Measurements from ENCODE around the gene APOBR. TPM values are rescaled to one million over a fixed set of nuclear protein-coding genes. Genes with fewer than 3 reads are reported as not detected.

The APOBR gene
- total and polyA plus RNA-seq, 8 donors, result 0.83 to 86.9 (median 1.1) TPM; not detected in 2

GRCh38 chr16:28513484-28514181 lies 19.2 kb downstream of the APOBR start:
- no peaks in the 10 kb centered on the region for H3K36me3 ChIP-seq
- DNase-seq, result no peak
- H3K27ac ChIP-seq, result no peak overlapping the region
- H3K4me1 ChIP-seq, result no peaks in the 10 kb centered on the region
- no peaks in the 10 kb centered on the region for H3K9me3 ChIP-seq
- TF ChIP-seq POLR2A (IDR thresholded peaks at IDR 0.05) (no peak), EP300 (IDR thresholded peaks at IDR 0.05) (no peak), POLR2AphosphoS5 (IDR thresholded peaks at IDR 0.05) (no peak), CTCF (IDR thresholded peaks at IDR 0.05) (no peak)
- intact Hi-C loops (cut with DNase I; ENCODE audit: low total_unique reads), result no loop called here
- 83 to 92% (median 84%) methylated on average over 12 of the region's 12 CpGs for WGBS, 5 donors
- no peak overlapping the region for H3K4me3 ChIP-seq
- H3K27me3 ChIP-seq, result no peaks in the 10 kb centered on the region

DNA sequence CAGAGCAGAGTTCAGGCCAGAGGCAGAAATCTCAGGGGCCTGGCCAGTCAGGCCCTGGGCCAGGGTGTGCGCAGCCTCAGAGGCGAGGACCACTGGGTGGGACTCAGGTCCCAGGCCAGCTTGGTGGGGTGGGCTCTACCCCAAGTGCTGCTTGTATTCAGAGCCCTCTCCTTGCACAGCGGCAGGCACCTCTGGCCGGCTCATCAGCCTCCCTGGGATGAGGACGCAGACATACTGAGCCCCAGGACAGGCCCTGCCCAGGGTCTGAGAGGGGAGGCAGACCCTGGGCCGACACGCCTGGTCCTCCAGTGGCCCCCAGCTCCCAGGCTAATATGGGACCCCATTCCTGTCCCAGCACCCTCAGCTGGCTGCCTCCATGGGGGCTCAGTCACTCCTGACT lies 19.8 kb downstream of the APOBR start:
- Histone ChIP-seq H3K36me3 (no peaks in the 10 kb centered on the region), H3K4me3 (no peak overlapping the region), H3K27me3 (no peaks in the 10 kb centered on the region), H3K9me3 (no peaks in the 10 kb centered on the region), H3K27ac (no peak overlapping the region), H3K4me1 (no peaks in the 10 kb centered on the region)
- DNase-seq, result no peak
- intact Hi-C loops (cut with DNase I; ENCODE audit: low total_unique reads), result no loop called here
- 90 to 97% (median 96%) methylated on average over 2 to 7 of the region's 7 CpGs for WGBS, 5 donors
- TF ChIP-seq POLR2AphosphoS5 (IDR thresholded peaks at IDR 0.05), result no peak
- TF ChIP-seq EP300 (IDR thresholded peaks at IDR 0.05), result no peak
- no peak for TF ChIP-seq POLR2A (IDR thresholded peaks at IDR 0.05)
- no peak for TF ChIP-seq CTCF (IDR thresholded peaks at IDR 0.05)

- 73 to 83% (median 77%) methylated on average over 7 of the region's 7 CpGs for WGBS, 5 donors
- Histone ChIP-seq H3K27me3 (no peaks in the 10 kb centered on the region), H3K4me3 (no peak overlapping the region), H3K4me1 (peaks cover 0 to 18% (median 4%) of the 10 kb centered on the region in 4 donors), H3K9me3 (no peaks in the 10 kb centered on the region), H3K36me3 (no peaks in the 10 kb centered on the region), H3K27ac (no peak overlapping the region)
- TF ChIP-seq POLR2AphosphoS5 (IDR thresholded peaks at IDR 0.05) (no peak), CTCF (IDR thresholded peaks at IDR 0.05) (no peak), POLR2A (IDR thresholded peaks at IDR 0.05) (no peak), EP300 (IDR thresholded peaks at IDR 0.05) (no peak)
- intact Hi-C loops (cut with DNase I; ENCODE audit: low total_unique reads), result no loop called here
- no peak for DNase-seq
These were observed 26.2 kb downstream of the APOBR start for GRCh38 chr16:28520672-28521071.

DNA sequence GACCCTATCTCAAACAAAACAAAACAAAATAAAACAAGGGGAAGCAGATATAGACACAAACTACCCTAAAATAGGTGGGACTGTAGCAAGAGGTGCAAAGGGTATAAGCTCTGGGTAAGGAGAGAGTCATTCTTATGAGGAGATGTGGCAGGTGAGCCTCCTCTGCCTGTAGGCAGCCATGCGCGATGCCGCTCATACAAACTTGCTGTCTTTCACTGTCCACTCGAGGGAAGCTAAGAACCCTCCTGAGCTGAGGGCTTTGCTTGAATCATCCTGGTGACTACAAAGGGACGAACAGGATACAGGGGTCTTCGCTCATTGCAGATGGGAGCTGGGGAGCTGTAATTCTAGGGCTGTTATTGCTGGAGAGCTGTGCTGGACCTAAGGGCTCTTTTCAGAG lies 27.0 kb downstream of the APOBR start:
- Histone ChIP-seq H3K27ac (no peak overlapping the region), H3K4me3 (no peak overlapping the region), H3K9me3 (no peaks in the 10 kb centered on the region), H3K36me3 (no peaks in the 10 kb centered on the region), H3K4me1 (peaks cover 0 to 22% (median 7%) of the 10 kb centered on the region in 4 donors), H3K27me3 (no peaks in the 10 kb centered on the region)
- intact Hi-C loops (cut with DNase I; ENCODE audit: low total_unique reads), result no loop called here
- no peak for DNase-seq
- TF ChIP-seq POLR2AphosphoS5 (IDR thresholded peaks at IDR 0.05) (no peak), POLR2A (IDR thresholded peaks at IDR 0.05) (no peak), CTCF (IDR thresholded peaks at IDR 0.05) (no peak), EP300 (IDR thresholded peaks at IDR 0.05) (no peak)
- WGBS, 5 donors, result 89 to 93% (median 90%) methylated on average over 6 of the region's 6 CpGs
